WTC11 (cell line): Measurements from ENCODE around the gene AGER.

ENCODE experiments used
- SMAD4 ChIP-seq: sonication (generic); formaldehyde crosslinking; IDR thresholded peaks from 2 replicates; pipeline ENCODE4 v1.8.0; 2022; ENCODE audit warnings: mild to moderate bottlenecking, missing genetic modification reagents
- ZNF138 ChIP-seq: sonication (generic); formaldehyde crosslinking; conservative IDR thresholded peaks from 2 replicates; pipeline ENCODE4 v1.8.1; 2022; ENCODE audit warnings: mild to moderate bottlenecking, moderate library complexity, missing genetic modification reagents
- ZNF423 ChIP-seq: fragments of 250-450 bp; sonication (Bioruptor Pico); IDR thresholded peaks from 2 replicates; pipeline ENCODE4 v2.1.2; 2022; ENCODE audit warnings: mild to moderate bottlenecking, moderate library complexity
- TF ChIP-seq, protein P1 (sequence below): fragments of 200-600 bp; IDR thresholded peaks from 2 replicates; pipeline ENCODE4 v1.8.0; 2022; ENCODE audit warnings: antibody characterized with exemption
- TF ChIP-seq, protein P2 (sequence below): sonication (generic); formaldehyde crosslinking; IDR thresholded peaks from 2 replicates; pipeline ENCODE4 v1.8.0; 2022; ENCODE audit warnings: mild to moderate bottlenecking, missing genetic modification reagents

DNA sequence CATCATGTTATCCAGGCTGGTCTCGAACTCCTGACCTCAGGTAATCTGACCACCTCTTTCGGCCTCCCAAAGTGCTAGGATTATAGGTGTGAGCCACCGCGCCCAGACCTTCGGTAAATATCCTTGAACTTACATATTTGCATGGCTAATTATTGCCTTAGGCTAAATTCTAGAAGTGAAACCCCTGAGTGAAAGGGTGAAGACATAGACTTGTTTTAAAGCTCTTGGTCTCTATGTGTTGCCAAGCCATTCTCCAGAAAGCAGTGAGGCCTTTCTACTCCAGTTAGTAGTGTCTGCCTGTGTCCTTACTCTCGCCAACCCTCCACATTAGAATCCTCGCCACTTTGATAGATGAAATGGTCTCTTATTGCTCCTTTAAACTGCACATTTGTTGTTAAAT, 42.4 kb upstream of the AGER start:
- TF ChIP-seq, protein P1, sequence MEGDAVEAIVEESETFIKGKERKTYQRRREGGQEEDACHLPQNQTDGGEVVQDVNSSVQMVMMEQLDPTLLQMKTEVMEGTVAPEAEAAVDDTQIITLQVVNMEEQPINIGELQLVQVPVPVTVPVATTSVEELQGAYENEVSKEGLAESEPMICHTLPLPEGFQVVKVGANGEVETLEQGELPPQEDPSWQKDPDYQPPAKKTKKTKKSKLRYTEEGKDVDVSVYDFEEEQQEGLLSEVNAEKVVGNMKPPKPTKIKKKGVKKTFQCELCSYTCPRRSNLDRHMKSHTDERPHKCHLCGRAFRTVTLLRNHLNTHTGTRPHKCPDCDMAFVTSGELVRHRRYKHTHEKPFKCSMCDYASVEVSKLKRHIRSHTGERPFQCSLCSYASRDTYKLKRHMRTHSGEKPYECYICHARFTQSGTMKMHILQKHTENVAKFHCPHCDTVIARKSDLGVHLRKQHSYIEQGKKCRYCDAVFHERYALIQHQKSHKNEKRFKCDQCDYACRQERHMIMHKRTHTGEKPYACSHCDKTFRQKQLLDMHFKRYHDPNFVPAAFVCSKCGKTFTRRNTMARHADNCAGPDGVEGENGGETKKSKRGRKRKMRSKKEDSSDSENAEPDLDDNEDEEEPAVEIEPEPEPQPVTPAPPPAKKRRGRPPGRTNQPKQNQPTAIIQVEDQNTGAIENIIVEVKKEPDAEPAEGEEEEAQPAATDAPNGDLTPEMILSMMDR = no peak
- TF ChIP-seq ZNF138 = no peak
- TF ChIP-seq, protein P2, sequence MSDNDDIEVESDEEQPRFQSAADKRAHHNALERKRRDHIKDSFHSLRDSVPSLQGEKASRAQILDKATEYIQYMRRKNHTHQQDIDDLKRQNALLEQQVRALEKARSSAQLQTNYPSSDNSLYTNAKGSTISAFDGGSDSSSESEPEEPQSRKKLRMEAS (CRISPR knock-in tag) = no peak
- no peak for TF ChIP-seq ZNF423 (CRISPR knock-in tag)
- TF ChIP-seq SMAD4 (CRISPR knock-in tag) = no peak
